Hematopoietic multipotent progenitor cell treated with erythropoietin and hydrocortisone succinate and interleukin-3 and kit ligand, for 15 days (in vitro differentiated cells): ENCODE data around the gene SNRPN.
A peak's percentile ranks its signal among the peaks of the same experiment; 100 is the strongest.
"Not testable (repeated sequence)": the region's sequence is repeated elsewhere in the genome, so short reads cannot be mapped to it uniquely, and the experiment has no call there.

Source experiments
- DNase-seq: peaks from one replicate; pipeline ENCODE4 v3.0.0-alpha.2; 2015; ENCODE audit warnings: low spot score

Gene SNRPN

DNA sequence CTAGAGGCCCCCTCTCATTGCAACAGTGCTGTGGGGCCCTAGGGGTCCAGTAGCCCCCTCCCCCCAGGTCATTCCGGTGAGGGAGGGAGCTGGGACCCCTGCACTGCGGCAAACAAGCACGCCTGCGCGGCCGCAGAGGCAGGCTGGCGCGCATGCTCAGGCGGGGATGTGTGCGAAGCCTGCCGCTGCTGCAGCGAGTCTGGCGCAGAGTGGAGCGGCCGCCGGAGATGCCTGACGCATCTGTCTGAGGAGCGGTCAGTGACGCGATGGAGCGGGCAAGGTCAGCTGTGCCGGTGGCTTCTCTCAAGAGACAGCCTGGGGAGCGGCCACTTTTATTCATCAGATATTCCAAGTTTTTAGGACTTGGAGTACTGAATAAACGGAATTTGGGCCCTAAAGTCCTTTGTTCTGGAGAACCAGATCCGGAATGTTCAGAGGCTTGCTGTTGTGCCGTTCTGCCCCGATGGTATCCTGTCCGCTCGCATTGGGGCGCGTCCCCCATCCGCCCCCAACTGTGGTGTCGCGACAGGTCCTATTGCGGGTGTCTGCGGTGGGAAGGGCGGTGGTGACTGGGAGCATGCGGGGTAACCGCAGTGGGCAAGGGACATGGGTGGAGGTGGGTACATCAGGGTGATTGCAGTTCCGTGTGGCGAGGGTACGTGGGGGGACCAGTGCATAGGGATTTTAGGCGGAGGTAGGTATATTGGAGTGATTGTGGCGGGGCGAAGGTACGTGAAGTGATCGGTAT is at the start of gene SNRPN, which contains the start of gene SNURF:
SNRPN (plus strand) TSS at position 205 of the 748 bp plus-strand sequence. CDS start 19,467 bp downstream, outside the sequence.
SNURF (plus strand) TSS at position 205 of the 748 bp plus-strand sequence; CDS start at position 267, 62 bp downstream.
- no peak for DNase-seq

DNA sequence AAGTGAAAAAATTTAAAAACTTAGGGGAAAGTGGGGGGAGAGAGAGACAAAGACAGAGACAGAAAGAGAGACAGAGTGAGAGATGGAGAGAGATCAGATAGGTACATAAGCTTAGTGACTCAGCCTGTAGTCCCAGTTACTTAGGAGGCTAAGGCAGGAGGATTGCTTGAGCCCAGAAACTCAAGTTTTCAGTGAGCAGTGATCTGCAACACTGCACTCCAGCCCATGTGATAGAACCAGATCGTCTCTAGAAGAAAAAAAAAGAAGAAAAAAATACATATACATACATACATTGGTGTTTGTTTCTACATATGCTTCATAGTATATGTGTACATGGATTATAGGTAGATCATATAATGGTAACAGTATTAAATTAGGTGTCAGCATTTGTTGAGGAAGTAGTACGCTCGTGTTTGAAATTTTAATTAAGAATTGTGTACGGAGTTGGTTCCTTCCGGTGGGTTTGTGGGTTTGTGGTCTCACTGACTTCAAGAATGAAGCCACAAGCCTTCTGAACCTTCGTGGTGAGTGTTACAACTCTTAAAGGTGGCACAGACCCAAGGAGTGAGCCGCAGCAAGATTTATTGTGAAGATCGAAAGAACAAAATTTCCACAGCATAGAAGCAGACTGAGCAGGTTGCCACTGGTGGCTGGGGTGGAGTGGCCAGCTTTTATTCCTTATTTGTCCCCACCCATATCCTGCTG is 38.3 kb upstream of the SNRPN start:
- no peak for DNase-seq

DNA sequence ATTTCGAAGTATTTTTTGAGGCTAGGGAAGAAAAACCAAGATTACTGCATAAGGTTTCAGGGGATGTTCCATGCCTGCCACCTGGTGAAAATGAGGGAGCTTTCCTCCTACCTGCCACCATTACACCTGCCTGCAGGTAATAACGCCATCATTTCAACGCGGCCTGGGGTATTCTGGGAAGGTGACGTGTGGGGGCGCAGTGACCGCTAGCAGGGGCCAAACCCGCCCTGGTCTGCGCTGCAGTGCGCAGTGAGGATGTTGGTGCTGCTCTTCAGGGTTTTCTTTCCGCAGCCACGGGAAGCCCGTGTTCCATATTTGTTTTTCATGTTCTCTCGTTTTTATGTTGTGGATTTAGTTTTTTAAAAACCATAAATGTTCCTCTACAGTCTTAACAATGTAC is 37.4 kb upstream of the SNRPN start:
- DNase-seq, result no peak

DNA sequence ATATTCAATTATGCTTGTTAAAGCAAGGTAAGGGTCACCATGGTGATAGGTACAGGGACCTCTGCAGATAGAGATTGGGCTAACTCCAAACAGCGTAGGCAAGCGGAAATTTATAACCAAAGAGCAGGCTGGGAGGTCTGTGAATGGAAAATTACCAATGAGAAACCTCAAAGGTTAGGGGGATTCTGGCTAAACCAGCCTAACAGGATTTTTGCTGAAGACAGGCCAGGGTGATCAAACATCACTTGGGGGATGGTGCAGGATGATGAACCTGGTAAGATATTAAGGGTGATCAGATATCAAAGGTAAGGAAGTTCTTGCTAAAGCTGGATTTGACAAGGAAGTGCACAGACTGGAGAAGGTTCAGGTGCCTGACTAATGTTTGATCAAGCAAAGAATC is 35.3 kb upstream of the SNRPN start:
- DNase-seq, result no peak

DNA sequence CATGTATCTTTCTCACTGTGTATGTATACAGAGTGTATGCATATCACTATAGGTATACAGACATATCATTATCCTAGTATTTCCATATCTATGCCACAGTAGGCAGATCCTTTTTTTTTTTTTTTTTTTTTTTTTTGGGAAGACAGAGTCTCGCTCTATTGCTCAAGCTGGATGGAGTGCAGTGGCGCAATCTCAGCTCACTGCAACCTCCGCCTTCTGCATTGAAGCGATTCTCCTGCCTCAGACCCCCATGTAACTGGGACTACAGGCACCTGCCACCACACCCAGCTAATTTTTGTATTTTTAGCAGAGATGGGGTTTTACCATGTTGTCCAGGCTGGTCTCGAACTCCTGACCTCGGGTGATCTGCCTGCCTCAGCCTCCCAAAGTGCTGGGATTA is 32.0 kb upstream of the SNRPN start:
- not testable (repeated sequence) for DNase-seq

DNA sequence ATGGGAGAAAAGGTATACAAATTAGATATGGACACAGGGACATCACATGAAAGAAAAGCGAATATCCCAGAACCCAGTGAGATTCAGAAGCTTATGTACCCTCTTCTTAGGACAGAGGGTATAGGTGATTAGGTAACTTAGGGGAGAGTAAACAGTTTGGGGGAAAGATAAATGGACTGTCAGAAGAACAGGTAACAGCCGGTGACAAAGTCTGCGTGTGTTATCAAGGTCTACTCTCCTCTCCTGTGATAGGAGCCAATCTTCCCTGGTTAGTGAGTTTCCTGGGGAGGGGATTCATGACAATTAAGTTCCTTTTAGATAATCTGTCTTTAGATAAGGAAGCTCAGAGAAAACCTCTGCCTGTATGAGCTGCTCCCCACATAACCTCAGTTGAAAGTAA is 30.6 kb upstream of the SNRPN start:
- DNase-seq, result no peak

DNA sequence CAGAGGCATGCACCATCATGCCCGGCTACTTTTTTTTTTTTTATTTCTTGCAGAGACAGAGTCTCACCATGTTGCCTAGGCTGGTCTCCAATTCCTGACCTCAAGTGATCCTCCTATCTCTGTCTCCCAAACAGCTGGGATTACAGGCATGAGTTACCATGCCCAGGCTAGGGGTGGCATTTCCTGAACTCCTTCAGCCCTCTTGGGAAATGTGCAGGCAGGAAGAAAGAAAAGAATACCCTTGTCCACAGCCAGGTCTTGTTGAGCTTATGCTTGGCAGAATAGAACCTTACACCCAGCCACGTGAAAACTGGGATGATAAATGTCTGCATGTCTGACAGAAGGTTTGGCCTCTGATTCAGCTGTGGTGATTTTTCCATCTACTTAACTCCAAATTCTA is 30.2 kb upstream of the SNRPN start:
- no peak for DNase-seq

DNA sequence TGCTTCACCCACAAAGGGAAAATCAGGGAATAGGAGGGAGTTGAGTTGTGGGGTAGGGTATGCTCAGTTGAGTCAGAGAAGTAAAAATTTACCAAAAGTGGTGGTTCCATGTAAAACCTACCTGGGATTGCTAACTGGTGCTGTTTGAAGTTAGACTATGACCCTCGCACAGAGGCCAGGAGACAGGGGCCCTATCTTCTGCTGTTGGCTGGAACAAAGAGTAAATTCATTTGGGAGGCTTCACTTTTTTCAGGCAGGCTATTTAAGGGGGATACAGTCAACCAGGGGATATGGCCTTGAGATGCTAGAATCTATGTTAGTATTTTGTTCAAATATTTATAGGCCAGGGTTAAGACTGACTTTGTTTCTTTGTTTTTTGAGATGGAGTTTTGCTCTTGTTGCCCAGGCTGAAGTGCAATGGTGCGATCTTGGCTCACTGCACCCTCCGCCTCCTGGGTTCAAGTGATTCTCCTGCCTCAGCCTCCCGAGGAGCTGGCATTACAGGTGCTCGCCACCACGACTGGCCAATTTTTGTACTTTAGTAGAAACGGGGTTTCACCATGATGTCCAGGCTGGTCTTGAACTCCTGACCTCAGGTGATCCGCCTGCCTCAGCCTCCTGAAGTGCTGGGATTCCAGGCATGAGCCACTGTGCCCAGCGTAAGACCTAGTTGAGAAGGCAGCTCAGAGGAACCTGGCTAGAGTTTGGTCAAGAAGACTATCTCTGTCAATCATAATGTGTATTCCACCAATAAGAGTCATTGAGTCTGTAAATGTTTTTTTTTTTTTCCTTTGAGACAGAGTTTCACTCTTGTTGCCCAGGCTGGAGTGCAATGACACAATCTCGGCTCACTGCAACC is 22.7 kb upstream of the SNRPN start:
- DNase-seq, result not testable (repeated sequence)

DNA sequence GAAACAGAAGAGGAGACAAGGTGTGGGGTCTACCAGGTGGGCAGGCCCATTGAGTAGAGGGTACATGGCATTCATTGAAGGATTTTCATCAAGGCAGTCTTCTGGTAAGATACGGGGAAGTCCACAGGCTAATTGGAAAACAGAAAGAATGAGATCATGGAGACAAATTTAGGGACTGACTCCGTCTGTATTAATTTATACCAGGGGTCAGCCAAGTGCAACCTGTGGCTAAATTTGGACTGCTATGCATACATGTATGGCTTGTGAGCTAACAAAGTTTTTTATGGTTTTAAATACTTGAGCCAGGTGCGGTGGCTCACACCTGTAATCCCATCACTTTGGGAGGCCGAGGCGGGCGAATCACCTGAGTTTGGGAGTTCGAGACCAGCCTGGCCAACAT is 21.1 kb upstream of the SNRPN start:
- no peak for DNase-seq

DNA sequence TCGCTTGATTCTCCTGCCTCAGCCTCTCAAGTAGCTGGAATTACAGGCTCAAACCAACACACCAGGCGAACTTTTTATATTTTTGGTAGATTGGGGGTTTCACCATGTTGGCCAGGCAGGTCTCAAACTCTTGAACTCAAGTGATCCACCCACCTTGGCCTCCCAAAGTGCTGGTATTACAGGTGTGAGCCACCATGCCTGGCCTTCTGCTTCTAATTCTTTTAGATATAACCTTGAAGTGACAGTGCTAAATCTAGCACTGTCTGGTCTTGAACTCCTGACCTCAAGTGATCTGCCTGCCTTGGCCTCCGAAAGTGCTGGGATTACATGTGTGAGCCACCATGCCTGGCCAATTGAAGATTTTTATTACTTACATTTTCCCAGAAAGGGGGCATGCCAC is 16.6 kb upstream of the SNRPN start:
- not testable (repeated sequence) for DNase-seq

DNA sequence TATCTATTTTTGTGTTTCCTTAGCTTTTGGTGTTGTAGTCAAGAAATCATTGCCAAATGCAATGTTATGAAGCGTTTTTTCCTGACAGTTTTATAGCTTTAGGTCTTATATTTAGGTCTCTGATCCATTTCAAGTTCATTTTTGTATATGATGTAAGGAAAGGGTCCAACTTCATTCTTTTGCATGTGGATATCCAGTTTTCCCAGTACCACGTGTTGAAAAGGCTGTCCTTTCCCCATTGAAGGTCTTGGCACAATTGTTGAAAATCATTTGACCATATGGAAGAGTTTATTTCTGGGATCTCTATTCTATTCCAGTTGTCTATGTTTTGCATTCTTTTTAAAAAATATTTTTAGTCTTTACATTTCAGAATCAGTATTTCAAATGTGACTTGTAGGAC is 14.6 kb upstream of the SNRPN start:
- no peak for DNase-seq

DNA sequence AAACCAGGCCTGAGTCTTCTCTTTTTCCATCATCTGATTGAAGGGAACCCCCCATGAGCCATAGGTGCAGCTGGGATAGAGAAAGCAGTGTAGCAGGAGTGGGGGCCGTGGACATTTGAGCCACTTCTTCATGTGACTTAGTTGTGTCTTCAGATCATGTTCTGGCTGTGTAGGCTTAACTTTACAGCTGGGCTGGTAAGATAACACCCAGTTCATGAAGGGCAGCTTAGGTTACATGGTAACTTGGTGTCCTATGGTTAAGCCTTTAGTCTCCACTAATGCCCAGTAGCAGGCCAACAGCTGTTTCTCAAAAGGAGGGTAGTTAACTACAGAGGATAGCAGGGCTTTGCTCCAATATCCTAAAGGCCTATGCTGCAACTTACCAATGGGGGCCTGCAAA is 11.4 kb upstream of the SNRPN start:
- DNase-seq, result no peak

DNA sequence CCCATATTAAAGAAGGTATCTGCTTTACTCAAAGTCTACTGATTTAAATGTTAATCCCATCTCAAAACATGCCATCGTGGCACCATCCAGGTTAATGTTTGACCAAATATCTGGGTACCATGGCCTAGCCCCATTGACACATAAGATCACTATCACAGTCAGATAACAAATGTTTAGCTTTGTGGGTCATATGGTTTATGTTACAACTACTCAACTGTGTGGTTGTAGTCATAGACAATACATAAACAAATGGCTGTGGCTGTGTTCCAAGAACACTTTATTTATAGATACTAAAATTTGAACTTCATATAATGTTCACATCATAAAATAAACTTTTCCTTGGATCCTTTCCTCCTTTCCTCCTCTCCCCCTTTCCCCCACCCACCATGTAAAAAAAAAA is 9.8 kb upstream of the SNRPN start:
- no peak for DNase-seq

DNA sequence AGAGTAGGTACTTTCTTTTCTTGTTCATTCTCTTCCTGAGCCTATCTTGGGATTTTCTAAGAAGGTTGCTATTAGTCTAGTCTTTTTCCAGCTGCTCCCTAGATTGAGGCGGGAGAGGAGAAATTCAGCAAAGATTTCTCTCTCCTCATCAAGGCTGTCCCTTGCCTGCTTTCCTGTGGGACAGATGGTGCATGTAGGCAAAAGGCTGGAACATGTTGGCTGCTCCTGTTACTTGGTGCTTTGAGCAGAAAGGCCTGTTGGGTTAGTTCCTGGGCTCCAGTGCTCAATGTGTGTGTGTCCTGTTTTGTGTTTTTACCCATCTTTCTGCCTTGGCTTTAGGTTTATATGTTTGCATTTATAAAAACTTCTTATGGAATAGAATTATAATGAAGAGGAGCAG is 9.1 kb upstream of the SNRPN start:
- no peak for DNase-seq

DNA sequence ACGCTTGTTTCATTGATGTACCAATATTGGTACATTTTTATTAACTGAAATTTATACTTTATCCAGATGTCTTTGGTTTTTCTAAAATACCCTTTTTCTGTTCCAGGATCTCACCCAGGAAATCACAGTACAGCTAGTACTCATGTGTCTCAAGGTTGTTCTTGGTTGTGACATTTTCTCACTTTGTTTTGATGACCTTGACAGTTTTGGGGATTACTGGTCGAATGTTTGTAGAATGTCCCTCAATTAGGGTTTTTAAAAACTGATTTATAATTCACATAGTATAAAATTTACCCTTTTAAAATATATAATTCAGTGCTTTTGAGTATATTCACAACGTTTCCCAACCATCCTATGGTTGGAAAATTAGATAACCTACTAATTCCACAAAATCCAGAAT is 6.3 kb upstream of the SNRPN start:
- no peak for DNase-seq

DNA sequence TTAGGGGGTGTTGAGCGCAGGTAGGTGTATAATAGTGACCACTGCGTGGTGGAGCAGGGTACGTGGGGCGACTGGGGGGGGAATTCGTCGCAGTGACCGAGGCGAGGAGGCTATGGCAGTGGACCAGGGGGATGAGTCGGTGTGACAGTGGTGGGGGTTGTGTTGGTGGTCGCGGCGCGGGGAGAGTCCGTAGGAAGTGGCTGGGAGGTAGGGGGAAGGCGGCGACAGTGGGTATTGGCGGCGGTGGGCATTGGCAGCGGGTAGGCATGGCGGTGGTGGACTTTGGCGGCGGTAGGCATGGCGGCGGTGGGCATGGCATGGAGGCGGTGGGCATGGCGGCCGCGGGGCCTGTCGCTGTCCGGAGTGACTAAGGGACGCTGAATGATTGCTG is 739 bp downstream of the SNRPN start:
- no peak for DNase-seq

DNA sequence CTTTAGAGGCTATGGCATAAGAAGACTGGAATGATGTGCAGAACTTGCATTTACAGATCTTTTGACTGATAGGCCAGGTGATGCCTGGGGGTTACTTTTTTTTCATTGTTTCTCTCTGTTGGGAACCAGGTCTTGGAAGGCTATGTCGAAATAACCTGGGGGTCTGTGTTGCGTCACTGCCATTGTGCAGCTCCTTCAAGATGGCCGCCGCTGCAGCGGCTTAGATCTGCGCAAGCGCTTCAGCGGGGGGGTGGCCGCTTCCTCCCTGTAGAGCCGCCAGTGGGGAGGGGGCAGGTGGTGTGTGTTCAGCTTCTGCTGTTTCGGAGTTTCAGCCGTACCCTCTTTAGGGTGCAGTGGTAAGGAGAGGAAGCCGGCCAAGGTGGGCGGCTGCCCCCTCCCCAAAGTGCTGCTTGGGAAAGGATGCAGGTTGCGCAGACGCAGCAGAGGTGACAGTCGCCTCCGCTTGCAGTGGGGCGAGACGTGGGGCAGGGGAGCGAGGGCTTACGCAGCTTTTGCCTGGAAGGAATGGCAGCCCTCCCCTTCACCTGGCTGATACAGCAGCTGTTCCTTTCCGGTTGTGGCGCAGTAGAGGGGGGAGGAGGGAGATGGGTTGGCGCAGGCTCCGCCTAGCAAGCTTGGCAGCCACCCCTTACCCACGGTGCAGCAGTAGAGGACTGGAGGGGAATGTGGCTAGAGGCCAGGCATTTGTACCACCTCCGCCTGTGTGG is 1.5 kb downstream of the SNRPN start:
- DNase-seq, result peak; percentile 16

DNA sequence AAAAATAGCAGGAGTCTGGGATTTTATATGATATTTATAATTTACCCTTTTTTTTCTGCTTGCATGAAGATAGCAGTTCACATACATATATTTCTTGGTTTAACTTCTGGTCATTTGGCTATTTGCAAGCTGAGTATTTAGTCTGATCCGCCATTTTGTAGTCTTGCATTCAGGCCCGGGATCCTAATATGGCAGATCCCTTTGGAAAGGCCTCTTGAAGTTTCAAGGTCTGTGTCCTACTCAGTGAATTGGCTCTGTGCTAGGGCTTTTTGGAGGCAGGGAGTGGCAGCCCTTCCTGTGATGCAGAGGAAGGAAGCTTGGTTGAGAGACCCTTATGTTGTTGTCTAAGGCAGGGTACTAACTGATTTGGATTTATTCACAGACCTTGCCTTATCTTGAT is 2.9 kb downstream of the SNRPN start:
- no peak for DNase-seq

DNA sequence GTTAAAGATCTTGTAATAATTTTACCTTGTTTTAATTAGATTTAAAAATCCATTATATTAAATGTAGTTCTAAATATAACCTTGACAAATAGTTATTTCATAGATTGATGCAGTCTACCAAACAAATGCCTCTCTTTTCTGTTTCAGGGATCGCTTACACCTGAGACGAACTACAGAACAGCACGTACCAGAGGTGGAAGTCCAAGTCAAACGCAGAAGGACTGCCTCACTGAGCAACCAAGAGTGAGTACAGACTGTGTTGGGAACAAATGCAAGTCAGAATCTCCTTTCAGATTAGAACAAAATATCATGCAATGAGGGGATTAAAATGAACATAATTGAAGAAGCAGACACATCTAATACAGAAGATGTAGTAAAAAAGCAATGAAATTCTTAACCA is 7.2 kb downstream of the SNRPN start:
- DNase-seq, result no peak

DNA sequence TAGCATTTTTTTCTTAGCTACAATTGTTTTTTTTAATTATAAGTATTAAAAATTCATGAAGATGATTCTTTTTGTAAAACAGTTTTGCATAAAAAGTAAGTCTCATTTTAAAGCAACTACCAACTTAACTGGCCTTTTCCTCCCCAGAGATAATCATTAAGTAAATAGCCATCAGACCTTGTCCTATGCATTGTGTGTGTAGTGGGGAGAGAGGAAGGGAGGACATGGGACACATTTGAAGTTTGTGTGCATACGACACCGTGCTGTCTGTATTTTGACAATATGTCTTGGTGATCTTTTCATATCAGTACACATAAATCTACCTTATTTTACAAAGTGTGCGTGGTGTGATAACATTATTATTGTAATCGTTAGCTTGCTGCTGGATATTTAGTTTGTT is 8.1 kb downstream of the SNRPN start:
- no peak for DNase-seq

DNA sequence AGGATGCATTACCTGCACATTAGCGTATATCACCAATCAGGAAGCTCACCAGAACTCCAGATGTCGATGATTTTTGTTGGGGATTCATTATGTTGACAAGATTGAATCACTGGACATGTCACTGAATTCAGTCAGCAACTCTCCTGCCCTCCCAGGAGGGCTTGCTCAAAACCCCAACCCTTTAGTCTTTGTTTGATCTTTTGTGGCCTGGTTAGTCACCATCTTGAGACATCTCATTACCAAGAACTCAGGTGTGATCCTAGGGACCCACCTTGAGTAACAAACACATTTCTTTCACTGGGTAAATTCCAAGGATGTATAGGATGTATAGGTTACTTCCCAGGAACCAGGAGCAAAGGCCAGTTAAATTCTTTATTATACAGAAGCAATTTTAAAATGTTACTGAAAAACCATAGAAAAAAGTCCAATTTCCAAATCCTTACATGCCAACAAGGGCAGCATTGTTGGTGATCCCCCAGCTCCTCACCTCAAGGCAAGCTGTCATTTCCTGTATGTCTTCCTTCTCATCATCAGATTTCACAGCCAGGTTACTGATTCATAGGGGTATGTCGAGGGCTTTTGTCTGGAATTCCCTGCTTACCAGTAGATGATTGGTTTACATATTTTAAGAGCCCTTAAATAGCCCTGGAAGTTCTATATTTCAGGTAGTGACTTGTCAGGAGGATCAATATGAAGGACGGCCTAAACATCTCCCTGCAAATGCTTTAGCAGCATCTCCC is 11.7 kb downstream of the SNRPN start:
- DNase-seq, result no peak
